ENCODE results near the gene KIF2C. TPM values are rescaled to one million over a fixed set of nuclear protein-coding genes. Genes with fewer than 3 reads are reported as not detected.
"Not testable (repeated sequence)": the region's sequence is repeated elsewhere in the genome, so short reads cannot be mapped to it uniquely, and the experiment has no call there.

KIF2C gene
- total RNA-seq, 2 experiments from 2014 or later = 140 to 159 TPM

- no peaks in the 10 kb centered on the region for H3K9me3 ChIP-seq (ENCODE audit: low read length)
- TF ChIP-seq, protein P1, sequence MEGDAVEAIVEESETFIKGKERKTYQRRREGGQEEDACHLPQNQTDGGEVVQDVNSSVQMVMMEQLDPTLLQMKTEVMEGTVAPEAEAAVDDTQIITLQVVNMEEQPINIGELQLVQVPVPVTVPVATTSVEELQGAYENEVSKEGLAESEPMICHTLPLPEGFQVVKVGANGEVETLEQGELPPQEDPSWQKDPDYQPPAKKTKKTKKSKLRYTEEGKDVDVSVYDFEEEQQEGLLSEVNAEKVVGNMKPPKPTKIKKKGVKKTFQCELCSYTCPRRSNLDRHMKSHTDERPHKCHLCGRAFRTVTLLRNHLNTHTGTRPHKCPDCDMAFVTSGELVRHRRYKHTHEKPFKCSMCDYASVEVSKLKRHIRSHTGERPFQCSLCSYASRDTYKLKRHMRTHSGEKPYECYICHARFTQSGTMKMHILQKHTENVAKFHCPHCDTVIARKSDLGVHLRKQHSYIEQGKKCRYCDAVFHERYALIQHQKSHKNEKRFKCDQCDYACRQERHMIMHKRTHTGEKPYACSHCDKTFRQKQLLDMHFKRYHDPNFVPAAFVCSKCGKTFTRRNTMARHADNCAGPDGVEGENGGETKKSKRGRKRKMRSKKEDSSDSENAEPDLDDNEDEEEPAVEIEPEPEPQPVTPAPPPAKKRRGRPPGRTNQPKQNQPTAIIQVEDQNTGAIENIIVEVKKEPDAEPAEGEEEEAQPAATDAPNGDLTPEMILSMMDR (conservative IDR thresholded peaks at IDR 0.05; ENCODE audit: low read length) = no peak
- TF ChIP-seq EZH2phosphoT487 (IDR thresholded peaks at IDR 0.05; ENCODE audit: borderline replicate concordance, low read depth, low read length) = no peak
- H3K4me3 ChIP-seq (ENCODE audit: low read depth, low read length, poor library complexity, severe bottlenecking) = peak overlapping the region; percentile 25
- H4K20me1 ChIP-seq (ENCODE audit: insufficient read depth, low read length) = no peaks in the 10 kb centered on the region
- peak overlapping the region; percentile 64 for H3K27ac ChIP-seq (ENCODE audit: low read depth, low read length, poor library complexity, severe bottlenecking)
- CTCF ChIA-PET (ENCODE audit: unreplicated experiment) = no interaction called here
- H3K4me1 ChIP-seq (ENCODE audit: insufficient read depth, low read length, poor library complexity, severe bottlenecking) = peaks cover 24% of the 10 kb centered on the region
- H3K9me2 ChIP-seq (ENCODE audit: insufficient read depth, low read length) = no peaks in the 10 kb centered on the region
- BruUV-seq (replicated peaks) = no TSS peak
- H3K79me2 ChIP-seq (ENCODE audit: insufficient read depth, low read depth, low read length) = no peaks in the 10 kb centered on the region
- H2AFZ ChIP-seq (ENCODE audit: low read length) = no peak overlapping the region
- H3K36me3 ChIP-seq (ENCODE audit: insufficient read depth, low read length) = peaks cover 100% of the 10 kb centered on the region
- DNase-seq (ENCODE audit: low spot score) = peak; percentile 67
- intact Hi-C loops (cut with micrococcal nuclease; ENCODE audit: unreplicated experiment) = no loop called here
- H3K4me2 ChIP-seq (ENCODE audit: low read length) = peak overlapping the region; percentile 75
- POLR2A ChIA-PET = no interaction called here
Measured at GRCh38 chr1:44757420-44757819, 17.8 kb downstream of the KIF2C start.

GRCh38 chr1:44759077-44759476 is 19.4 kb downstream of the KIF2C start:
- no peaks in the 10 kb centered on the region for H3K9me3 ChIP-seq (ENCODE audit: low read length)
- H2AFZ ChIP-seq (ENCODE audit: low read length) = no peak overlapping the region
- H3K27ac ChIP-seq (ENCODE audit: low read depth, low read length, poor library complexity, severe bottlenecking) = no peak overlapping the region
- H3K4me3 ChIP-seq (ENCODE audit: low read depth, low read length, poor library complexity, severe bottlenecking) = no peak overlapping the region
- H3K4me2 ChIP-seq (ENCODE audit: low read length) = no peak overlapping the region
- TF ChIP-seq EZH2phosphoT487 (IDR thresholded peaks at IDR 0.05; ENCODE audit: borderline replicate concordance, low read depth, low read length) = no peak
- TF ChIP-seq, protein P1 (conservative IDR thresholded peaks at IDR 0.05; ENCODE audit: low read length) = no peak
- no peaks in the 10 kb centered on the region for H3K79me2 ChIP-seq (ENCODE audit: insufficient read depth, low read depth, low read length)
- no peaks in the 10 kb centered on the region for H4K20me1 ChIP-seq (ENCODE audit: insufficient read depth, low read length)
- H3K4me1 ChIP-seq (ENCODE audit: insufficient read depth, low read length, poor library complexity, severe bottlenecking) = peaks cover 24% of the 10 kb centered on the region
- H3K9me2 ChIP-seq (ENCODE audit: insufficient read depth, low read length) = no peaks in the 10 kb centered on the region
- H3K36me3 ChIP-seq (ENCODE audit: insufficient read depth, low read length) = peaks cover 100% of the 10 kb centered on the region
- no TSS peak for BruUV-seq (replicated peaks)
- ChIA-PET POLR2A (interaction anchor here (1.1 to 1.8 kb wide), 2 partner anchors 16 kb away, joined by 4 read pairs; no protein-coding TSS in a partner anchor), CTCF (ENCODE audit: unreplicated experiment) (no interaction called here)
- no peak for DNase-seq (ENCODE audit: low spot score)
- intact Hi-C loops (cut with micrococcal nuclease; ENCODE audit: unreplicated experiment) = no loop called here

DNA sequence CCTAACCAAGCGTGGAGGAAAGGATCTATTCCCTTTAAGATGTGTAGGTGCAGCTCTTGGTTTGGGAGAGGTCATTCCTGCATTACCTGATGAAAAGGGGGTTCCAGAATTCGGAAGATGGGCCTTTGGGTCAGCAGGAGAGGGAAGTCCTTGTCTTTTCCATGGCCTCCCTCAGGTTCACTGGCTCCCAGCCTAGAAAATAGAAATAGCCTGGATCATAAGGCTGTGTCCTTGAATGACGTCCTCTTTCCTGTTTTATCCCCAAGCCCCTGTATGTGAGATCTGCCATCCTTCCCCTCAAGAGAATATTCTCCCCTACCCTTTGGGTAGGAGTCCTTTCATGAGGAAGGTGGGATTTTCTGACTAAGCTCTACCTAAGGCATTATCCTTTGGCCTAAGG is 21.2 kb downstream of the KIF2C start:
- TF ChIP-seq, protein P1 (conservative IDR thresholded peaks at IDR 0.05; ENCODE audit: low read length) = no peak
- TF ChIP-seq EZH2phosphoT487 (IDR thresholded peaks at IDR 0.05; ENCODE audit: borderline replicate concordance, low read depth, low read length) = no peak
- Histone ChIP-seq H3K9me2 (ENCODE audit: insufficient read depth, low read length) (no peaks in the 10 kb centered on the region), H3K4me3 (ENCODE audit: low read depth, low read length, poor library complexity, severe bottlenecking) (no peak overlapping the region), H4K20me1 (ENCODE audit: insufficient read depth, low read length) (no peaks in the 10 kb centered on the region), H3K4me1 (ENCODE audit: insufficient read depth, low read length, poor library complexity, severe bottlenecking) (peaks cover 21% of the 10 kb centered on the region), H3K9me3 (ENCODE audit: low read length) (no peaks in the 10 kb centered on the region), H2AFZ (ENCODE audit: low read length) (no peak overlapping the region), H3K79me2 (ENCODE audit: insufficient read depth, low read depth, low read length) (no peaks in the 10 kb centered on the region), H3K27ac (ENCODE audit: low read depth, low read length, poor library complexity, severe bottlenecking) (no peak overlapping the region), H3K4me2 (ENCODE audit: low read length) (no peak overlapping the region), H3K36me3 (ENCODE audit: insufficient read depth, low read length) (peaks cover 99% of the 10 kb centered on the region)
- CTCF ChIA-PET (ENCODE audit: unreplicated experiment) = no interaction called here
- POLR2A ChIA-PET = interaction anchor here (0.6 to 0.9 kb wide), 3 partner anchors 11 to 20 kb away, joined by 3 to 9 read pairs (median 4); no protein-coding TSS in a partner anchor
- BruUV-seq (replicated peaks) = no TSS peak
- no peak for DNase-seq (ENCODE audit: low spot score)
- intact Hi-C loops (cut with micrococcal nuclease; ENCODE audit: unreplicated experiment) = no loop called here

DNA sequence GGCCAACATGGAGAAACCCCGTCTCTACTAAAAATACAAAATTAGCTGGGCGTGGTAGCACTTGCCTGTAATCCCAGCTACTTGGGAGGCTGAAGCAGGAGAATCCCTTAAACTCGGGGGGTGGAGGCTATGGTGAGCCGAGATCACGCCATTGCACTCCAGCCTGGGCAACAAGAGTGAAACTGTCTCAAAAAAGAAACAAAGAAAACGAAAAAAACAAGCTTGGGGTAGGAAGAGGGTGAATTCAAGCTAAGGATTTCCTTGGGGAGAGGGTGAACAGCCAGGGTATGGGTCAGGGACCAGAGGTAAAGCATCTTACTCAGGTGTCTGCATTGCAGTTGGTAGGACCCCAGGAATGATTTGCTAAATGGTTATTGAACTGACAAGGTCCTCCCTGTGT is 26.8 kb downstream of the KIF2C start:
- DNase-seq (ENCODE audit: low spot score); BruUV-seq (replicated peaks); H4K20me1 ChIP-seq (ENCODE audit: insufficient read depth, low read length); intact Hi-C loops (cut with micrococcal nuclease; ENCODE audit: unreplicated experiment); H3K4me2 ChIP-seq (ENCODE audit: low read length); H3K4me3 ChIP-seq (ENCODE audit: low read depth, low read length, poor library complexity, severe bottlenecking); H3K27ac ChIP-seq (ENCODE audit: low read depth, low read length, poor library complexity, severe bottlenecking); H3K9me3 ChIP-seq (ENCODE audit: low read length); H3K79me2 ChIP-seq (ENCODE audit: insufficient read depth, low read depth, low read length); H2AFZ ChIP-seq (ENCODE audit: low read length); H3K9me2 ChIP-seq (ENCODE audit: insufficient read depth, low read length); H3K4me1 ChIP-seq (ENCODE audit: insufficient read depth, low read length, poor library complexity, severe bottlenecking): not testable (repeated sequence)
- CTCF ChIA-PET (ENCODE audit: unreplicated experiment) = interaction anchor here (0.6 kb wide), 1 partner anchor 25 kb away, joined by 3 read pairs; no protein-coding TSS in a partner anchor
- POLR2A ChIA-PET = interaction anchor here (0.6 to 1.4 kb wide), 5 partner anchors 9 to 35 kb away, joined by 3 to 5 read pairs (median 4); partner anchors contain the start of gene RPS8
- H3K36me3 ChIP-seq (ENCODE audit: insufficient read depth, low read length) = peaks cover 78% of the 10 kb centered on the region

Measured in OCI-LY7 (cell line).